GM18507 (cell line): ENCODE results near the gene SWSAP1.
A peak's percentile ranks its signal among the peaks of the same experiment; 100 is the strongest.
"Not testable (repeated sequence)": the region's sequence is repeated elsewhere in the genome, so short reads cannot be mapped to it uniquely, and the experiment has no call there.

ENCODE experiments used
- DNase-seq: peaks from one replicate; pipeline ENCODE4 v3.0.0; 2011; ENCODE audit warnings: low read depth; ENCODE audit not compliant: insufficient read length; ENCODE audit errors: extremely low spot score
- FAIRE-seq: peaks from 2 replicates; lab custom pipeline; 2011; peaks lifted over from hg19 to GRCh38; lab: Jason Lieb, UNC

SWSAP1 gene

GRCh38 chr19:11375143-11375948, 880 bp downstream of the SWSAP1 start:
- FAIRE-seq (no peak), DNase-seq (no peak)

DNA sequence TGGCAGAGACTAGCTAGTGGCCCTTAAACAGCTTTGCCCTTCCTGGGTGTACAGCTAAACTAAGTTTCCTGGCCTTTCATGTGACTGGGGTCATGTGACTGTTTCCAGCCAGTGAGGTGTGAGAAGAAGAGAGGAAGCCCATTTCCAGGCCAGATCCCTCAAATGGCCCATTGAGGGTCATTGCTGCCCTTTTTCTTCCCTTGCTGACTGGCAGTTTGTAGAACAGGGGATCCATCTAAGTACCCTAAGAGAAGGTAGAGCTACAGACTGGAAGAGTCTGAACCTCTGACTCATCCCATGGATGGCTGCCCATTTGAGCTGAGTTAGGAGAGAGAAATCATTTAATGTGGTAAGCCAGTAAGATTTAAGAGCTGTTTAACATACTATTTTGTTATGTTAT, 2.8 kb downstream of the SWSAP1 start:
- peak; percentile 51 for FAIRE-seq
- DNase-seq: no peak

- DNase-seq (no peak), FAIRE-seq (no peak)
These were observed 3.3 kb downstream of the SWSAP1 start for GRCh38 chr19:11377756-11378155.

- DNase-seq (no peak), FAIRE-seq (no peak)
These were observed 4.1 kb downstream of the SWSAP1 start for GRCh38 chr19:11378319-11379189.

GRCh38 chr19:11379269-11379845, 4.9 kb downstream of the SWSAP1 start:
- DNase-seq, FAIRE-seq: not testable (repeated sequence)

DNA sequence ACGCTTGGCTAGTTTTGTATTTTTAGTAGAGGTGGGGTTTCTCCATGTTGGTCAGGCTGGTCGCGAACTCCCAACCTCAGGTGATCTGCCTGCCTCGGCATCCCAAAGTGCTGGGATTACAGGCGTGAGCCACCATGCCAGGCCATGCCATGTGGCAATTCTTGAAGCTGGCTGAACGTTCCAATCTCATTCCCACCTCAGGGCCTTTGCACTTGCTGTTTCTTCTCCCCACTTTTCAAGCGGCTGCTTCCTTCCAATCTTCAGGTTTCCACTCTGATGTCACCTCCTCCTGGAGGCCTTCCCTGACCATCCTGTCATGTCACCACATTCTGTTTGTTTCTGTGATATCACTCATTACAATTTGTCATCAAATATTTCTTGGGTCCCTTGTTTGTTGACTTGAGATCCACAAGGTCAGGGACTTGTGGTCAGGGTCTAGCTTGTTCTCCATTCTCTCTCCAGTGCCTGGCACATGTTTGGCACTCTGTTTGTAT, 5.4 kb downstream of the SWSAP1 start:
- no peak for DNase-seq
- no peak for FAIRE-seq

DNA sequence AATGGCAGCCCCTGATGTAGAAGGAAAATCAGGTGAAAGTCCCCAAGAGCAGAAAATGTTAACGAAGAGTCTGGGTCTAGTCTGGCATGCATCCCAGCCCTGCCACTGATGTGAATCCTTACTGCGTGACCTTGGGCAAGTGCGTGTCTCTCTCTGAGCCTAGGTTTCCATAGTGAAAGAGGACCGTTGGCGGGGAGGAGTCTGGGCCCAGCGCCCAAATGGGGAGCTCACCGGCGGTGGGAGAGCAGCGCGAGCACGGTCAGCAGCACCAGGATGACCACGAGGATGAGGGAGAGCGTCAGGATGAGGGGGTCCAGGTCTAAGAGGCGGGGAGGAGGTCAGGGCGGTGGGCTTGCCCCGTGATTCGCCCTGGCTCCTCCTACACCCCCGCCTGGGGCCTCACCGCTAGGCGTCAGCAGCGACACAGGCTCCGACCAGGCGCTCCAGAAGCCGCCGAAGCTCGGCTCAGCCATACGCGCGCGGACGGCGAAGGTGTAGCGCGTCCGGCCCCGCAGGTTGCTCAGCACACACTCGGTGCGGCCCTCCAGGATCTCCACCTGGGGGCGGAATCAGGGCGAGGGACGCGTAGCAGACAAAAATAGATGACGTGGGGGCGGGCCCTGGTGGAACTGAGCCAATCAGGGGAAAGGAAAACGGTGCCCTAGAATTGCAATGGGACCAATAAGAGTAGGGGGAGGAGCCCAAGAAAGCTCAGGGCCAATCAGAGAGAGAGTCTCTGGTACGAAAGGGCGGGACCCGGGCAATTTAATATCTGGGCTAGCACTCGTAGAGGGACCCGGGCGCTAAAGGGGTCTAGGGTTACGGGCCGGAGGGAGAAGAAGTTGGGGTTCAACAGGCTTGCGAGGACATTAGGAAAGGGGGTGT, 6.4 kb downstream of the SWSAP1 start:
- FAIRE-seq (peak; percentile 95), DNase-seq (peak; percentile 97)

GRCh38 chr19:11382898-11383705, 8.6 kb downstream of the SWSAP1 start:
- FAIRE-seq: no peak
- no peak for DNase-seq

DNA sequence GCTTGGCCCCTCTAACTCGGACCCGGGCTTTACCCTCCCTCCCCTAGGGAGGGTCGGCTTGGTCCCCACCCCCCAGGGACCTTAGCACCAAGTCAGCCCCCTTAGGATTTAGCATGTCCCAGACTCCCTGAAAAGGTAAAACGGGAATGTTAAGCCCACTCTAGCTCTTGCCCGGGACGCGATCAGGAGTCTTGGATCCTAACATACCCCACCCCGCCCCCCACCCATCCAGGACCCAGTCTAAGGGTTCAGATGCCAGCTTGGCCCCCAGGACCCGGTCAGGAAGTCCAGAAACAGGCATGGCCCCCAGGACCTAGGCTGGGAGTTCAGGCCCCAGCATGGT, 9.2 kb downstream of the SWSAP1 start:
- FAIRE-seq: no peak
- no peak for DNase-seq

- DNase-seq (no peak), FAIRE-seq (no peak)
These were observed 10.3 kb downstream of the SWSAP1 start for GRCh38 chr19:11384778-11385129.

- no peak for DNase-seq
- FAIRE-seq: no peak
These were observed 12.9 kb downstream of the SWSAP1 start for GRCh38 chr19:11387162-11388034.

DNA sequence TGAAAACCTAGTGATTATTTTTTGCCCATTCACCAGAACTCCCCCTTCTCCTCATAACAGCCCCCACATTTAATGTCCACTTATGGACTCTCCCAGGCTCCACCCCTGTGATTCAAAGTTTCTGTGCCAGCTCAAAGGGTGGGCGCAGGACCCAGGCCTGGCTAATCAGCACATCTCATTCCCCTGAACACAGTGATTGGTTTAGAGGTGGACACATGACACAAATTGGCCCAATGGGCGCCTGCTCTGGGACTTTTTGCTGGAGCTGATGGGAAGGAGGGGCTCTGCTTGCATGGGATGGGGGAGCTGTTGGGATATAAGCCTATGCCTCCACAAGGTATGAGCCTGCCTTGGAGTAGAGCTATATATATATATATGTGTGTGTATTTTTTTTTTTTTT, 15.9 kb downstream of the SWSAP1 start:
- DNase-seq (no peak), FAIRE-seq (no peak)

DNA sequence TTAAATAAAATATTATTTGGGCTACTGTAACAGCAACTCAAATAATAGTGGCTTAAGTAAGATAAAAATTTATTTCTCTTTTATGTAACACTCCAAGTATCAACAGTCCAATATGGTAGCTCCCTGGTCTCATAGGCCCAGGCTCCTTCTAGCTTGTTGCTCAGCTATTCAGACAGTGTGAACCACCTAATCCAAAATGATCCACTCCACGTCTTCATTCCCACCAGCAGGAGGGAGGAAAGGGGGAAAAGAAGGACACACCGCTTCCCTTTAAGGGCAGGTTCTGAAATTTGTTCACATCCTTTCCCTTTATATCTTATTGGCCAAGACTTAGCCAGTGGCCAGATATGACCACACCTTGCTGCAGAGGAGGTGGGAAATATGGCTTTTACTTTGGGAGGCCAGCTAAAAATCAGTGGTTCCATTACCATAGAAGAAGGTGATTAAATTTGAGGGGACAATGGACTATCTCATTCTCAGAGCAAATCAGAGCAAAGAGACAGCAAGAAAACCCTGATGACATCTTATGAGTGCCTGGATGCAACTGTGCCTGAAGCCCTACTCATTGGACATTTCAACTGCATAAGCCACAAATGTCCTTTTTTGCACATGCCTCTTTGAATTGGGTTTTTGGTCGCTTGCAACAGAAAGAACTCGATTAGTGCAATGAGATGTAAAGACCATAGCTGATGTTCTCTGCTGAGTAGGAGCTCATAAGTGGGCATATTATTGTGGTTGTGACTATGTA, 16.6 kb downstream of the SWSAP1 start:
- FAIRE-seq (no peak), DNase-seq (no peak)

GRCh38 chr19:11397089-11397610, 22.7 kb downstream of the SWSAP1 start:
- FAIRE-seq (no peak), DNase-seq (no peak)

- no peak for DNase-seq
- no peak for FAIRE-seq
These were observed 25.2 kb downstream of the SWSAP1 start for GRCh38 chr19:11399667-11400066.

- DNase-seq (no peak), FAIRE-seq (no peak)
These were observed 26.3 kb downstream of the SWSAP1 start for GRCh38 chr19:11400798-11401197.
